Left ventricle myocardium inferior (tissue), 1 donor: ENCODE results near the gene KCNN3. TPM values are rescaled to one million over a fixed set of nuclear protein-coding genes. Genes with fewer than 3 reads are reported as not detected.
A peak's percentile ranks its signal among the peaks of the same experiment; 100 is the strongest.

Experiments used
- DNase-seq: peaks from one replicate; pipeline ENCODE4 v3.0.0-alpha.2; 2020
- H3K27ac ChIP-seq: fragments of 200-600 bp; replicated peaks from 2 replicates; pipeline ENCODE4 v1.8.0; 2021
- H3K27me3 ChIP-seq: fragments of 200-600 bp; 2 replicates; pipeline ENCODE4 v1.8.0; 2021; ENCODE audit warnings: low read depth
- H3K36me3 ChIP-seq: fragments of 200-600 bp; 2 replicates; pipeline ENCODE4 v1.8.0; 2021
- H3K4me1 ChIP-seq: fragments of 200-600 bp; 2 replicates; pipeline ENCODE4 v1.8.0; 2021
- H3K4me3 ChIP-seq: fragments of 200-600 bp; 2 replicates; pipeline ENCODE4 v1.8.0; 2021; ENCODE audit warnings: mild to moderate bottlenecking, moderate library complexity
- H3K9me3 ChIP-seq: fragments of 200-600 bp; replicated peaks from 2 replicates; pipeline ENCODE4 v1.8.0; 2021
- intact Hi-C: fragments of 100-400 bp; cut with micrococcal nuclease; formaldehyde crosslinking; loops from one replicate; pipeline ENCODE4 v1.11.0; 2022
- total RNA-seq: library from RNA; stranded (reverse); fragmentation: NEBNext Ultra II Directional; extraction: Animal tissue kit (Norgen Biotek cat#: 25700); gene quantifications from one replicate; pipeline ENCODE4 v1.2.1, GENCODE V29; 2021
- TF ChIP-seq, protein P1 (sequence below): fragments of 200-600 bp; IDR thresholded peaks from 2 replicates; pipeline ENCODE4 v1.8.0; 2021; ENCODE audit warnings: antibody characterized with exemption, mild to moderate bottlenecking, borderline replicate concordance
- donor health status: DM: no; HTN: yes; CAD: no; lungs with severe emphysema.

KCNN3 gene
- total RNA-seq, 1 donor from 2014 or later, result 4.8 TPM

DNA sequence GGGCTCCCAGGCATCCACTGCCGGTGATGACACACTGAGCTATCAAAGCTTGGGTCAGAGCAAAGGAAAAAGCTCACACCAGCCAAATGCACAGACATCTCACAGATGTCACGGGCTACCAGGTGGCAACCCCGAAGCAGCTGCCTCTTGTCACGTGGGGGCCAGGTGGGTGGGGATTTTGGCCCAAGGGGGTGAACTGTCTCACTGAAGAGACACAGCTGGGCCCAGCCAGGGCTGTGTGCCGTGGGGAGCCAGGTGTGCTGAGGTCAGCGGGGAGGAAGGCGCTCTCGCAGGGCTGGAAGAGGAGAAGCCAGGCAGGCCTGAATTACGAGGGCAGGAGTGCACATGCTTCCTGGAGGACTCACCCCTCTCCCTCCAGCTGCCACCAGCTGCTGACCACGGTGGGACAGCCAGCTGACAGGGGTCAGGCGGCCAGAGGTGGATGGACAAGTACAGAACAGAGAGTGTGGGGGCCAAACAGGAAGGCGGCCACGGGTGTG lies 32.4 kb downstream of the KCNN3 start:
- intact Hi-C loops, result no loop called here
- Histone ChIP-seq H3K36me3 (no peaks in the 10 kb centered on the region), H3K27ac (peak overlapping the region; percentile 47), H3K4me1 (peaks cover 81% of the 10 kb centered on the region), H3K9me3 (no peaks in the 10 kb centered on the region), H3K27me3 (no peaks in the 10 kb centered on the region), H3K4me3 (no peak overlapping the region)
- TF ChIP-seq, protein P1, sequence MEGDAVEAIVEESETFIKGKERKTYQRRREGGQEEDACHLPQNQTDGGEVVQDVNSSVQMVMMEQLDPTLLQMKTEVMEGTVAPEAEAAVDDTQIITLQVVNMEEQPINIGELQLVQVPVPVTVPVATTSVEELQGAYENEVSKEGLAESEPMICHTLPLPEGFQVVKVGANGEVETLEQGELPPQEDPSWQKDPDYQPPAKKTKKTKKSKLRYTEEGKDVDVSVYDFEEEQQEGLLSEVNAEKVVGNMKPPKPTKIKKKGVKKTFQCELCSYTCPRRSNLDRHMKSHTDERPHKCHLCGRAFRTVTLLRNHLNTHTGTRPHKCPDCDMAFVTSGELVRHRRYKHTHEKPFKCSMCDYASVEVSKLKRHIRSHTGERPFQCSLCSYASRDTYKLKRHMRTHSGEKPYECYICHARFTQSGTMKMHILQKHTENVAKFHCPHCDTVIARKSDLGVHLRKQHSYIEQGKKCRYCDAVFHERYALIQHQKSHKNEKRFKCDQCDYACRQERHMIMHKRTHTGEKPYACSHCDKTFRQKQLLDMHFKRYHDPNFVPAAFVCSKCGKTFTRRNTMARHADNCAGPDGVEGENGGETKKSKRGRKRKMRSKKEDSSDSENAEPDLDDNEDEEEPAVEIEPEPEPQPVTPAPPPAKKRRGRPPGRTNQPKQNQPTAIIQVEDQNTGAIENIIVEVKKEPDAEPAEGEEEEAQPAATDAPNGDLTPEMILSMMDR, result no peak
- DNase-seq, result peak; percentile 83

GRCh38 chr1:154837034-154837671 lies 32.9 kb downstream of the KCNN3 start:
- TF ChIP-seq, protein P1, result no peak
- peak; percentile 62 for DNase-seq
- no peaks in the 10 kb centered on the region for H3K36me3 ChIP-seq
- no peak overlapping the region for H3K4me3 ChIP-seq
- H3K27ac ChIP-seq, result peak overlapping the region; percentile 47
- H3K9me3 ChIP-seq, result no peaks in the 10 kb centered on the region
- H3K27me3 ChIP-seq, result no peaks in the 10 kb centered on the region
- intact Hi-C loops, result no loop called here
- H3K4me1 ChIP-seq, result peaks cover 86% of the 10 kb centered on the region

GRCh38 chr1:154835531-154836324 lies 34.4 kb downstream of the KCNN3 start:
- DNase-seq, result no peak
- peaks cover 92% of the 10 kb centered on the region for H3K4me1 ChIP-seq
- no peaks in the 10 kb centered on the region for H3K36me3 ChIP-seq
- TF ChIP-seq, protein P1, result no peak
- intact Hi-C loops, result no loop called here
- H3K27ac ChIP-seq, result no peak overlapping the region
- H3K27me3 ChIP-seq, result no peaks in the 10 kb centered on the region
- H3K9me3 ChIP-seq, result no peaks in the 10 kb centered on the region
- no peak overlapping the region for H3K4me3 ChIP-seq

DNA sequence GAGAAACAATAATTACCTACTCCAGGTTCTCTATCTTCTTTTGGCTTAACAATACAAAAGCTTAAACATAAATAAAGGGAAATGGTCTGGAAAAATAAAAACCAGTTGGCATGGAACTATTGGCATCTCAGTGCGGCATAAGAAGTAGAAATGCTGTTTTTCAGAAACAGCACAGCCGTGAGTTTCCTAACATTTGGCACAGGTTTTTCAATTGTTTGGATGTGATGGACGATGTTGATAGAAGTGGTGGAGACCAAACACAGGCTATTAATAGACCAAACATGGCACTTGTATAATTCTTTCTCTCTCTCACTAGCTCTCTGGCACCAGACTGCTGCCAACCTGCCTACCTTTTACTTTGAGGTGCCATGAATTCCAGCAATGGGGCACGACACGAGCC lies 36.2 kb downstream of the KCNN3 start:
- H3K4me1 ChIP-seq, result peaks cover 73% of the 10 kb centered on the region
- no peak overlapping the region for H3K4me3 ChIP-seq
- no peak for DNase-seq
- H3K27me3 ChIP-seq, result no peaks in the 10 kb centered on the region
- intact Hi-C loops, result no loop called here
- no peaks in the 10 kb centered on the region for H3K36me3 ChIP-seq
- TF ChIP-seq, protein P1, result no peak
- no peaks in the 10 kb centered on the region for H3K9me3 ChIP-seq
- H3K27ac ChIP-seq, result peak overlapping the region; percentile 34

GRCh38 chr1:154833209-154833608 lies 36.9 kb downstream of the KCNN3 start:
- peak overlapping the region; percentile 34 for H3K27ac ChIP-seq
- TF ChIP-seq, protein P1, result no peak
- H3K36me3 ChIP-seq, result no peaks in the 10 kb centered on the region
- no peaks in the 10 kb centered on the region for H3K27me3 ChIP-seq
- intact Hi-C loops, result no loop called here
- DNase-seq, result no peak
- H3K9me3 ChIP-seq, result no peaks in the 10 kb centered on the region
- H3K4me1 ChIP-seq, result peaks cover 70% of the 10 kb centered on the region
- no peak overlapping the region for H3K4me3 ChIP-seq
